Measurements from ENCODE around the gene FCGR1A. TPM values are rescaled to one million over a fixed set of nuclear protein-coding genes. Genes with fewer than 3 reads are reported as not detected.
A peak's percentile ranks its signal among the peaks of the same experiment; 100 is the strongest.
"Not testable (repeated sequence)": the region's sequence is repeated elsewhere in the genome, so short reads cannot be mapped to it uniquely, and the experiment has no call there.

The FCGR1A gene
- total RNA-seq, 1 donor from 2014 or later, result 3.3 TPM

GRCh38 chr1:149777084-149777483 lies 5.4 kb upstream of the FCGR1A start:
- not testable (repeated sequence) for DNase-seq

DNA sequence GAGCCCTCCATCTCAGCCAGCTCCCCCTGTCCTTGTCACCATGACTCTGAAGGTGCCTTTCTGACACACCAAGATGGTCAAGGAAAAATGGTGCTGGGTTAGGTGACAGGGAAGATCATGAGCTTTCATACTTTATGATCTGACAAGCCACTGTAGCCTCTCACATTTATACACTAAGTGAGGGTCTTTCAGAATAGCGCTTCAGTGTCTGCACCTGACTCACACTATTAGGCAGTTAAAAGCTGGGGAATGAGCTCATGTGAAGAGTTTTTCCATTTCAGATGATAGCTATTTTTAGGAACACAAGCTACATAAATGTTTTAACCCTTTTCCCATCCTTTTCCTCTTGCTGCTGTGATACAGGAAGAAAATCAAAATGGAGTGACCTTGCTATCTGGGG lies 4.2 kb upstream of the FCGR1A start:
- not testable (repeated sequence) for DNase-seq

- DNase-seq, result not testable (repeated sequence)
Measured at GRCh38 chr1:149781413-149781984, 995 bp upstream of the FCGR1A start.

DNA sequence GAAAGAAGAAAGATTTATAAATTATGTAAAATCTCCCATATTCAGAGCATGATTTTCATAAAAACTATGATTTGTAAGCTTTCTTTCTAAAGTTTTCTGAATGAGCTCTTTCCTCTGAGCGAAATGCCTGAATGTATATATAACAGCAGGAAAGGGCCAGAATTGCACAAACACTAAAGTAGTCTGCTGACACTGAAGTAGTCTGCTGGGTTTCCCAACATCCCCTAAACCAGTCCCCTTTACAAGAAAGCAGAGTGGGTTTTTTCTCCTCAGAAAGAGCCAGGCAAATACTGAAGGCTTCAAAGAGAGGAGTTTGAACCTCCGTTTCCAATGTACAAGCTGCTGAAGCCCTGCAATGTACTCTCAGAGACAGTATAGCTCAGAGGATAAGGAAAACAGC lies 795 bp downstream of the FCGR1A start:
- DNase-seq, result not testable (repeated sequence)

- DNase-seq, result not testable (repeated sequence)
Measured at GRCh38 chr1:149783868-149784267, 1.4 kb downstream of the FCGR1A start.

DNA sequence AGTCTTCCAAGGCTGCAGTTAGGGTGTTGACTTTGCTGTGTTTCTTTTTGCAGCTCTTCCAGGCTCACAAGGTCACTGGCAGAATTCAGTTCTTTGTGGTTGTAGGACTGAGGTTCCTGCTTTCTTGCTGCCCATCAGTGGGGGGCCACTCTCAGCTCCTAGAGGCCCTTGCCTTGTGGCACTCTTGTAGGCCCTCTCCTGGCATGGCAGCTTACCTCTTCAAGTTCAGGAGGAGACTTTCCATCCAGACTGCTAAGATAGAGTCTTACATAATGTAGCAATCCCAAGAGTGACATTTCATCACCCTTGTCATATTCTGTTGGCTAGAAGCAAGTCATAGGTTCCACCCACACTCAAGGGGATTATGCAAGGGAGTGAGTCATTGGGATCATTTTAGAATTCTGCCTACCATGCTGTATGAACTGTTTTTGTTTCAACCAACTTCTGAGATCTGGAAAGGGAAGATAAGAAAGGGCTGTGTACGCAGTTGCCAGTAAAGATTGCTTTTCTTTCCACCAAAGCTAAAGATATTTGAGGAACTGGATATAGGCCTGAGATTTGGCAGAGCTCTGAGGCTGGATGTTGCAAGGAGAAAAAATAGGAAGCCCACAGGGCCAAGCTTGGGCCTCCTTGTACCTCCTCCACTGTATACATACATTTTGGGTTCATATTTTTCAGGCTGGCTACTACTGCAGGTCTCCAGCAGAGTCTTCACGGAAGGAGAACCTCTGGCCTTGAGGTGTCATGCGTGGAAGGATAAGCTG lies 5.4 kb downstream of the FCGR1A start:
- not testable (repeated sequence) for DNase-seq

- DNase-seq, result not testable (repeated sequence)
Measured at GRCh38 chr1:149792502-149792901, 10.0 kb downstream of the FCGR1A start.

- not testable (repeated sequence) for DNase-seq
Measured at GRCh38 chr1:149792912-149793515, 10.5 kb downstream of the FCGR1A start.

GRCh38 chr1:149793885-149794284 lies 11.4 kb downstream of the FCGR1A start:
- DNase-seq, result not testable (repeated sequence)

GRCh38 chr1:149801628-149802027 lies 19.1 kb downstream of the FCGR1A start:
- not testable (repeated sequence) for DNase-seq

DNA sequence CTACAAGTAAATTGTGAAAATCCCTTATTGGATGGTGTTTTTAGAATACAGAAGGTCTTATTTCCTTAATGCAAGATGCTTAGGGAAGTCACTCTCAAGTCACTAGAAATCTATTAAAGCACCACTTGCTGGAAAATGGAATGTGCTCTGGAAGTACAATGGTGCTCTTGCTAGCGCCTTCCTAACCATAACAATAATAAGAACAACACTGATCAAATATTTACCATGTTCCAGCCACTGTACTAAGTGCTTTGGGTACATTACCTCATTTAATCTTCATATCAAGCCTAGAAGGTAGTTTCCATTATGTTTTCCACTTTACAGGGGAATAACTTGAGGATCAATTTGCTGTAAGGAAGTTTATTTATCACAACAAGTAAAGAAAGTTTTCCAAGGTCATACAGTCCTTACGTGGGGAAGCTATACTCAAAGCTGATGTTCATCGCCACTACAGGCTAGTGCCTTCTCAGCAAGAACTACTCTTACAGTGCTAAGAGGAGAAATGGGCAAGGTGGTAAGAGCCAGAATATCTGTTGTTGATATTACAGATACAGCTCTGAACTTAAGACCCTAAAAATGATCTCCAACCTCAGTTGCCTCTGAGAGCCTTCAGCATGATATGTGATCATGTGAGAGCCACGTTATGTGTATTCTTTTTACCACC lies 22.1 kb downstream of the FCGR1A start:
- DNase-seq, result not testable (repeated sequence)

GRCh38 chr1:149810697-149811405 lies 28.4 kb downstream of the FCGR1A start:
- not testable (repeated sequence) for DNase-seq

DNA sequence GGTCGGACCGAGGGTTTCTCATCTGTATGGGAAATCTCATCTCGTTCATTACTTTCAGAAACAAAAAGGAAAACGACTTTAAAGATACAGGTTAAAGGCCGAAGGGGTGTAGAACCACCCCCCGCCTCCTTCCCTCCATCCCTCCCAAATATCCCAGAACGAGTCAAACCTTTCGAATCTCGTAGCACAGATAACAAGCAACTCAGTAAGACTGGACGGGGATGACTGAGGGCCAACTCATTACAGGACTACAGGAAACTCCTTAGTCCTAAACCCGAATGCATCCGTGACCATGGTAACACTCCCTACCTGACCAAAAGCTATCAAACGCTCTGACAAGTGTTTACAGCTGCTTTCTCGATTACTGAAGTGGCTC lies 29.0 kb downstream of the FCGR1A start:
- DNase-seq, result not testable (repeated sequence)

DNA sequence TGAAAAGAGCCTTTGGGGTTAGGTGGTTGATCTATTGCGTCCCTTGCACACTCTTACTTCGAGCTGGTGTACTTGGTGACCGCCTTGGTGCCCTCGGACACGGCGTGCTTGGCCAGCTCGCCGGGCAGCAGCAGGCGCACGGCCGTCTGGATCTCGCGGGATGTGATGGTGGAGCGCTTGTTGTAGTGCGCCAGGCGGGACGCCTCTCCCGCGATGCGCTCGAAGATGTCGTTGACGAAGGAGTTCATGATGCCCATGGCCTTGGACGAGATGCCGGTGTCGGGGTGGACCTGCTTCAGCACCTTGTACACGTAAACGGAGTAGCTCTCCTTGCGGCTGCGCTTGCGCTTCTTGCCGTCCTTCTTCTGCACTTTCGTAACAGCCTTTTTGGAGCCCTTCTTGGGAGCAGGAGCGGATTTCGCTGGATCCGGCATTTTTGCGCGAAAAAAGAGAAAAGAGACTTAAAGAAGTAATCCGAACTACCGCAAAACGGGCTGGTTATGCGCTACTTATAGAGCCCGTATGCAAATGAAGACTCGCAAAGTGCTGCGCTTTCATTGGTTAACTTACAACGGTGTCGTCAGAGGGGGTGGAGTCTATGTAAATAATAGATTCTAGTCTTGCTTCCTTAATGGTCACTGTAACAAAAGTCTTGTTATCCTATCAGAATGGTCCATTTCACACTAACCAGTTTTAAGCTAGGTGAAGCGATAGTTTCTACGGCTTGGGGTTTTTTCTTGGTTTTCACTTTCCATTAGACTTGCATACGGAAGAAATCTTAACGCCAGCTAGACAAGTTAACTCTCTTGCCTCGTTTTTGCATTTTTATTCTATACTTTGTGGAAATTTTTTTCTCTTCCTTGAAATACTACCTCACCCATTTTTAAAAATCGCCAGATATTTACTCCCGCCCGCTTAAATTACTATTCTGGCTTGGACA lies 29.7 kb downstream of the FCGR1A start:
- peak; percentile 94 for DNase-seq

- peak; percentile 63 for DNase-seq
Measured at GRCh38 chr1:149812893-149813801, 30.7 kb downstream of the FCGR1A start.

GRCh38 chr1:149820387-149820786 lies 37.9 kb downstream of the FCGR1A start:
- not testable (repeated sequence) for DNase-seq

GRCh38 chr1:149826555-149826954 lies 44.1 kb downstream of the FCGR1A start:
- not testable (repeated sequence) for DNase-seq

DNA sequence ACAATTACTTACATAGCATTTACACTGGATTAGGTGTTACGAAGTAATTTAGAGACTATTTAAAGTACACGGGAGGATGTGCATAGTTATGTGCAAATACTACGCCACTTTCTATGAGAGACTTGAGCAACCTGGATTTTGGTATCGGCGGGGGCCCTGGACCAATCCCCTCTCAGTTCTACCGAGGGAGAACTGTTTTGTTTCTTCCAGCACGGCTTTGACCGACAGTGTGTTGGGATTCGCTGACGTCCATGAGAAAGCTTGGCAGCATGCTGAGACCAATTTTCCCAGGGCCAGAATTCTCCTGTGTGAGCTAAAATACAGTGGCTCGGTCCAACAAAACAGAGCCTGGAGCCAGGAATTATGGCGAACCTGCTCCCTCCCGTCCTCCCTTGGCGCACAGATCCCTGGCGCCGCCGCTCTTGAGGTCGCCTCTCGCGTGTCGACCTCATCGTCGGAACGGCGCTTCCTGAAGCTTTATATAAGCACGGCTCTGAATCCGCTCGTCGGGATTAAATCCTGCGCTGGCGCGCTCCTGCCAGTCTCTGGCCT lies 49.3 kb downstream of the FCGR1A start:
- DNase-seq, result not testable (repeated sequence)

DNA sequence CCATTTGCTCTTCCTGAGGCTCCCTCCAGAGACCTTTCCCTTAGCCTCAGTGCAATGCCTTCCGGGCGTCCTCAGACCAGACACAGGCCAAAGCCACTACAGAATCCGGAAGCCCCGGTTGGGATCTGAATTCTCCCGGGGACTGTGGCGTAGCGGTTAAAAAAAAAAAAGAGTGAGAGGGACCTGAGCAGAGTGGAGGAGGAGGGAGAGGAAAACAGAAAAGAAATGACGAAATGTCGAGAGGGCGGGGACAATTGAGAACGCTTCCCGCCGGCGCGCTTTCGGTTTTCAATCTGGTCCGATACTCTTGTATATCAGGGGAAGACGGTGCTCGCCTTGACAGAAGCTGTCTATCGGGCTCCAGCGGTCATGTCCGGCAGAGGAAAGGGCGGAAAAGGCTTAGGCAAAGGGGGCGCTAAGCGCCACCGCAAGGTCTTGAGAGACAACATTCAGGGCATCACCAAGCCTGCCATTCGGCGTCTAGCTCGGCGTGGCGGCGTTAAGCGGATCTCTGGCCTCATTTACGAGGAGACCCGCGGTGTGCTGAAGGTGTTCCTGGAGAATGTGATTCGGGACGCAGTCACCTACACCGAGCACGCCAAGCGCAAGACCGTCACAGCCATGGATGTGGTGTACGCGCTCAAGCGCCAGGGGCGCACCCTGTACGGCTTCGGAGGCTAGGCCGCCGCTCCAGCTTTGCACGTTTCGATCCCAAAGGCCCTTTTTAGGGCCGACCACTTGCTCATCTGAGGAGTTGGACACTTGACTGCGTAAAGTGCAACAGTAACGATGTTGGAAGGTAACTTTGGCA lies 50.0 kb downstream of the FCGR1A start:
- not testable (repeated sequence) for DNase-seq

Measured in skin of body (tissue), 2 donors.